Measurements from ENCODE around the gene FBXL17.

FBXL17 gene

GRCh38 chr5:107809201-107810034 lies 572.5 kb downstream of the FBXL17 start:
- no peak for DNase-seq (ENCODE audit: low spot score)
